ENCODE results near the gene LRP6.

DNA sequence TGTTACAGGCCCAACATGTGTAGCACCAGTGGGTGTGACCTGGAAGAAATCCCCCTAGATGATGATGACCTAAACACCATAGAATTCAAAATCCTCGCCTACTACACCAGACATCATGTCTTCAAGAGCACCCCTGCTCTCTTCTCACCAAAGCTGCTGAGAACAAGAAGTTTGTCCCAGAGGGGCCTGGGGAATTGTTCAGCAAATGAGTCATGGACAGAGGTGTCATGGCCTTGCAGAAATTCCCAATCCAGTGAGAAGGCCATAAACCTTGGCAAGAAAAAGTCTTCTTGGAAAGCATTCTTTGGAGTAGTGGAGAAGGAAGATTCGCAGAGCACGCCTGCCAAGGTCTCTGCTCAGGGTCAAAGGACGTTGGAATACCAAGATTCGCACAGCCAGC lies 187.6 kb downstream of the LRP6 start:
- TF ChIP-seq, protein P1, sequence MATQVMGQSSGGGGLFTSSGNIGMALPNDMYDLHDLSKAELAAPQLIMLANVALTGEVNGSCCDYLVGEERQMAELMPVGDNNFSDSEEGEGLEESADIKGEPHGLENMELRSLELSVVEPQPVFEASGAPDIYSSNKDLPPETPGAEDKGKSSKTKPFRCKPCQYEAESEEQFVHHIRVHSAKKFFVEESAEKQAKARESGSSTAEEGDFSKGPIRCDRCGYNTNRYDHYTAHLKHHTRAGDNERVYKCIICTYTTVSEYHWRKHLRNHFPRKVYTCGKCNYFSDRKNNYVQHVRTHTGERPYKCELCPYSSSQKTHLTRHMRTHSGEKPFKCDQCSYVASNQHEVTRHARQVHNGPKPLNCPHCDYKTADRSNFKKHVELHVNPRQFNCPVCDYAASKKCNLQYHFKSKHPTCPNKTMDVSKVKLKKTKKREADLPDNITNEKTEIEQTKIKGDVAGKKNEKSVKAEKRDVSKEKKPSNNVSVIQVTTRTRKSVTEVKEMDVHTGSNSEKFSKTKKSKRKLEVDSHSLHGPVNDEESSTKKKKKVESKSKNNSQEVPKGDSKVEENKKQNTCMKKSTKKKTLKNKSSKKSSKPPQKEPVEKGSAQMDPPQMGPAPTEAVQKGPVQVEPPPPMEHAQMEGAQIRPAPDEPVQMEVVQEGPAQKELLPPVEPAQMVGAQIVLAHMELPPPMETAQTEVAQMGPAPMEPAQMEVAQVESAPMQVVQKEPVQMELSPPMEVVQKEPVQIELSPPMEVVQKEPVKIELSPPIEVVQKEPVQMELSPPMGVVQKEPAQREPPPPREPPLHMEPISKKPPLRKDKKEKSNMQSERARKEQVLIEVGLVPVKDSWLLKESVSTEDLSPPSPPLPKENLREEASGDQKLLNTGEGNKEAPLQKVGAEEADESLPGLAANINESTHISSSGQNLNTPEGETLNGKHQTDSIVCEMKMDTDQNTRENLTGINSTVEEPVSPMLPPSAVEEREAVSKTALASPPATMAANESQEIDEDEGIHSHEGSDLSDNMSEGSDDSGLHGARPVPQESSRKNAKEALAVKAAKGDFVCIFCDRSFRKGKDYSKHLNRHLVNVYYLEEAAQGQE (IDR thresholded peaks at IDR 0.05; ENCODE audit: low read depth): no peak
- TF ChIP-seq, protein P2, sequence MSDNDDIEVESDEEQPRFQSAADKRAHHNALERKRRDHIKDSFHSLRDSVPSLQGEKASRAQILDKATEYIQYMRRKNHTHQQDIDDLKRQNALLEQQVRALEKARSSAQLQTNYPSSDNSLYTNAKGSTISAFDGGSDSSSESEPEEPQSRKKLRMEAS (IDR thresholded peaks at IDR 0.05): no peak

Data from Ishikawa (cell line).